GM21381 (cell line): ENCODE results near the gene GRM4.
"Not testable (repeated sequence)": the region's sequence is repeated elsewhere in the genome, so short reads cannot be mapped to it uniquely, and the experiment has no call there.

ENCODE experiments used
- ATAC-seq: cut with Tn5 transposase; IDR thresholded peaks from one replicate; pipeline ENCODE4 v1.9.1; 2021; ENCODE audit warnings: mild to moderate bottlenecking, moderate library complexity; ENCODE audit not compliant: unreplicated experiment

Gene GRM4

GRCh38 chr6:34027445-34027936, 118.4 kb downstream of the GRM4 start:
- ATAC-seq: no peak

GRCh38 chr6:34025861-34026260, 120.0 kb downstream of the GRM4 start:
- no peak for ATAC-seq

GRCh38 chr6:34025112-34025807, 120.6 kb downstream of the GRM4 start:
- no peak for ATAC-seq

GRCh38 chr6:34022873-34023255, 123.0 kb downstream of the GRM4 start:
- ATAC-seq: no peak

GRCh38 chr6:34022250-34022872, 123.5 kb downstream of the GRM4 start:
- no peak for ATAC-seq

GRCh38 chr6:34021554-34022190, 124.2 kb downstream of the GRM4 start:
- ATAC-seq: no peak

GRCh38 chr6:34020807-34021553, 124.9 kb downstream of the GRM4 start:
- ATAC-seq: no peak

GRCh38 chr6:34020278-34020677, 125.6 kb downstream of the GRM4 start:
- no peak for ATAC-seq

GRCh38 chr6:34018961-34019606, 126.8 kb downstream of the GRM4 start:
- no peak for ATAC-seq

- ATAC-seq: no peak
Measured at GRCh38 chr6:34018026-34018425, 127.9 kb downstream of the GRM4 start.

- ATAC-seq: no peak
Measured at GRCh38 chr6:34017106-34017805, 128.6 kb downstream of the GRM4 start.

GRCh38 chr6:34016573-34016972, 129.3 kb downstream of the GRM4 start:
- not testable (repeated sequence) for ATAC-seq

- ATAC-seq: no peak
Measured at GRCh38 chr6:34015586-34015985, 130.3 kb downstream of the GRM4 start.

GRCh38 chr6:34011264-34011663, 134.6 kb downstream of the GRM4 start:
- ATAC-seq: no peak

- ATAC-seq: no peak
Measured at GRCh38 chr6:34005901-34006531, 139.9 kb downstream of the GRM4 start.

GRCh38 chr6:34004706-34005105, 141.2 kb downstream of the GRM4 start:
- no peak for ATAC-seq

GRCh38 chr6:34003962-34004361, 141.9 kb downstream of the GRM4 start:
- no peak for ATAC-seq

- ATAC-seq: no peak
Measured at GRCh38 chr6:34001706-34002621, 143.9 kb downstream of the GRM4 start.

- ATAC-seq: no peak
Measured at GRCh38 chr6:34000281-34000680, 145.6 kb downstream of the GRM4 start.
